Measurements from ENCODE around the gene HIBADH.

Gene HIBADH

GRCh38 chr7:27662490-27663205 lies at the start of gene HIBADH:
TSS of gene HIBADH (minus strand) at chr7:27662883. CDS start at chr7:27662788, 95 bp downstream.
- DNase-seq (ENCODE audit: low read depth), result peak; percentile 90

- DNase-seq (ENCODE audit: low read depth), result no peak
Observed at GRCh38 chr7:27712217-27712616, 49.5 kb upstream of the HIBADH start.

GRCh38 chr7:27709137-27710075 lies 46.7 kb upstream of the HIBADH start:
- no peak for DNase-seq (ENCODE audit: low read depth)

GRCh38 chr7:27708485-27708884 lies 45.8 kb upstream of the HIBADH start:
- DNase-seq (ENCODE audit: low read depth), result no peak

- no peak for DNase-seq (ENCODE audit: low read depth)
Observed at GRCh38 chr7:27705200-27705594, 42.5 kb upstream of the HIBADH start.

- DNase-seq (ENCODE audit: low read depth), result no peak
Observed at GRCh38 chr7:27704422-27705199, 41.9 kb upstream of the HIBADH start.

- no peak for DNase-seq (ENCODE audit: low read depth)
Observed at GRCh38 chr7:27703181-27703580, 40.5 kb upstream of the HIBADH start.

- DNase-seq (ENCODE audit: low read depth), result no peak
Observed at GRCh38 chr7:27700501-27700900, 37.8 kb upstream of the HIBADH start.

- DNase-seq (ENCODE audit: low read depth), result no peak
Observed at GRCh38 chr7:27699751-27700150, 37.1 kb upstream of the HIBADH start.

GRCh38 chr7:27697861-27698430 lies 35.3 kb upstream of the HIBADH start:
- no peak for DNase-seq (ENCODE audit: low read depth)

GRCh38 chr7:27695096-27695495 lies 32.4 kb upstream of the HIBADH start:
- no peak for DNase-seq (ENCODE audit: low read depth)

- no peak for DNase-seq (ENCODE audit: low read depth)
Observed at GRCh38 chr7:27693794-27694193, 31.1 kb upstream of the HIBADH start.

GRCh38 chr7:27690649-27691048 lies 28.0 kb upstream of the HIBADH start:
- DNase-seq (ENCODE audit: low read depth), result no peak

- no peak for DNase-seq (ENCODE audit: low read depth)
Observed at GRCh38 chr7:27689591-27690164, 27.0 kb upstream of the HIBADH start.

- no peak for DNase-seq (ENCODE audit: low read depth)
Observed at GRCh38 chr7:27689150-27689549, 26.5 kb upstream of the HIBADH start.

GRCh38 chr7:27688646-27689045 lies 26.0 kb upstream of the HIBADH start:
- no peak for DNase-seq (ENCODE audit: low read depth)

- no peak for DNase-seq (ENCODE audit: low read depth)
Observed at GRCh38 chr7:27688056-27688455, 25.4 kb upstream of the HIBADH start.

GRCh38 chr7:27686315-27686714 lies 23.6 kb upstream of the HIBADH start:
- DNase-seq (ENCODE audit: low read depth), result no peak

- DNase-seq (ENCODE audit: low read depth), result no peak
Observed at GRCh38 chr7:27685893-27686292, 23.2 kb upstream of the HIBADH start.

- DNase-seq (ENCODE audit: low read depth), result no peak
Observed at GRCh38 chr7:27685209-27685608, 22.5 kb upstream of the HIBADH start.

GRCh38 chr7:27684491-27684890 lies 21.8 kb upstream of the HIBADH start:
- DNase-seq (ENCODE audit: low read depth), result no peak

- DNase-seq (ENCODE audit: low read depth), result no peak
Observed at GRCh38 chr7:27680610-27681009, 17.9 kb upstream of the HIBADH start.

All from activated T-cell treated with anti-CD3 and anti-CD28 coated beads for 24 hours (primary cell).